Urothelium cell line (cell line): ENCODE measurements around the gene GLDN.
"Not testable (repeated sequence)": the region's sequence is repeated elsewhere in the genome, so short reads cannot be mapped to it uniquely, and the experiment has no call there.

Source experiments
- DNase-seq: peaks from one replicate; pipeline ENCODE4 v3.0.0; 2011; ENCODE audit warnings: low spot score, mixed read lengths
- FAIRE-seq: peaks from 2 replicates; lab custom pipeline; 2011; peaks lifted over from hg19 to GRCh38; lab: Jason Lieb, UNC

The GLDN gene

DNA sequence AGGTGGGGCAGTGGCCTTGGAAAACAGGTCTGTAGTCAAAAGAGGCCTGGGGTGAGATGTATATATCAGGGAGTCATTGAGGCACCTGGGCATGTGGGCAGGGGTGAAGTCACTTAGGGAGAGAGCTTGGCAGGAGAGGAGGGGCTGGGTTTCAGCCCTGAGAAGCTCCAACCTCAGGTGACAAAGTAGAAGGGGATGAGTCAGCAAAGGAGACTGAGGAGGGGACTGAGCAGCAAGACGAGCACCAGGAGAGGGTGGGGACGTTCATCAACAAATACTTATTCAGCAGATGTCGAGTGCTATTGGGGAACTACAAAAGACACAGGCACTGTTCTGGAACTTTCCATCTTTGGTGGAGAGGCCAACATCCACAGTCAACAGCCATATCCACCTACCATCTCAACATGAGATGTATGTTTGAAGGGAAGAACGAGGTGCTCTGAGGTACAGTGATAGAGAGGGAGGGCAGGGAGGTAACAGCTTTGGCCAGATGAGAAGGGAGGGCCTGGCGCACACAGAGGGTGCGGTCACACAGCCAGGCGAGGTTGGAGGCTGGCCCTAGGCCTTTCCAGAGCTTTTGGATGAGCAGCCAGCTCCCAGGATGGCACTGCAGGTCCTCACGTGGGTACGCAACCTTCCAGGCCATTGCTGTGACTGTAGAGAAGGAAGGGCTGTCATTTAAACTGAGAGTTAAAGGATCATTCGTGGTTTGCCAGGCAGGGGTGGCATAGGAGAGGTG, 45.7 kb downstream of the GLDN start:
- FAIRE-seq = no peak
- no peak for DNase-seq

DNA sequence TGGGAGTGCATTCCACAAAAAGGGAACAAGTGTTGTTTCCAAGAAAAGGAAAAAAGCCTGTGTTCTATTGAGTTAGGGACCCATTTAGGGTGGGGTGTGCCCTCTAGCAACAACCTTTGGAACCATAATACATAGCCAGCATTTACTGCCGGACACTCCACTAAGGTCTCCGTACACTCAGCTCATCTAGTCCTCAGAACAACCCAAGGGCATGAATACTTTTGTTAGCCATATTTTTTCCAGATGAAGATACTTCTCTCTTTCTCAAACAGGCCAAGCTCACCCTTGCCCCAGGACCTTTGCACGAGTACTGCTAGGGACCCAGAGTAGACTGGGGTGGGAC, 46.2 kb downstream of the GLDN start:
- DNase-seq (no peak), FAIRE-seq (no peak)

DNA sequence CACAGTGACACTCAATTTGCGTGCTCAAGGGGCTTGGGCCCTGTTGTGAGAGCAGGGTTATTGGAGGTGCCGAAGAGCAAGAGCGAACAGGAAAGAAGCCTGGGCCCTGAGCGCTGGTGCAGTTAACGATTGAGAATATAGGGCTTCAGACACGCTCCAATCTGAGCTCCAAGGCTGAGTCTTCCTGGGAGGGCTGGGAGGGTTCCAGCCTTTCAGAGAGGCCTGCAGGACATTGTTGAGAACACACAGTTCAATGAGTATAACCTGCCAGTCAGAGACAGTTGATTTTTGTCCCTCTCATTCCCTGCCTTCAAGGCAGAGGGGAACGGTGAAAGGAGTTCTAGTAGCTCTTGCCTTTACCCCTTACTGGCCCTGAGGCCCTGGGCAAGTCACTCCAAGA, 47.3 kb downstream of the GLDN start:
- DNase-seq = no peak
- no peak for FAIRE-seq

DNA sequence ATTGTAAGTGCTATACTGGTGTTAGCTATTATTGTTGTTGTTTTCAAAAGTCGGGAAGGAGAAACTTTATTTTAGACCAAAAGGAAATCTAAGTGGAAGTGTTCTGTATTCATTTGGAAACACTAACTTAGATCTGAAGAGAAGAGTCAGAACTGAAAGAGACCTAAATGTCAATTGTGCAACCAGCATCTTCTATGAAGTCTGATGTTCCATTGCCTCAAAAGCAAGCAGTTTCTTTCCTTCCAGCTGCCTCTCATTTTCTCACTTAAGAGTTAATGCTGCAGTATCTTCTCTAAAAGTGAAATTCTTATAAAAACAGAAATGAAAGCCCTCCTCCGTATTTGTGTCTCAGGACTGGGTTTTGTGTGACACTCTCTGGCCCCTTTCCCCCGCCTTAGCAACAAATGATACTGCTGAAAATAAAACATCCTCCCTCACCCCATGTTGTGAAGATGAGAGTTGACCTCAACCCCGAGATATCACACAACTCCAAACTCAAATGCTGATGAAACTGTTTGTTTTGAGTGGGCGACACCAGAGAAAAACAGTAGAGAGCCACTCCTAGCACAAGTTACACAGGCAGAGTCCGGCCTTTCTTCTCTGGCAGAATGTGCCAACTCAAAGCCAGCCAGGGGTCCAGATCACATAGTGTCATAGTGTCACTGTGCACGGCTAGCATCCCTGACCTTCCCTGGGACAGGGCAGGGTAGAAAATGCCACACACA, 48.9 kb downstream of the GLDN start:
- DNase-seq = no peak
- FAIRE-seq = no peak

DNA sequence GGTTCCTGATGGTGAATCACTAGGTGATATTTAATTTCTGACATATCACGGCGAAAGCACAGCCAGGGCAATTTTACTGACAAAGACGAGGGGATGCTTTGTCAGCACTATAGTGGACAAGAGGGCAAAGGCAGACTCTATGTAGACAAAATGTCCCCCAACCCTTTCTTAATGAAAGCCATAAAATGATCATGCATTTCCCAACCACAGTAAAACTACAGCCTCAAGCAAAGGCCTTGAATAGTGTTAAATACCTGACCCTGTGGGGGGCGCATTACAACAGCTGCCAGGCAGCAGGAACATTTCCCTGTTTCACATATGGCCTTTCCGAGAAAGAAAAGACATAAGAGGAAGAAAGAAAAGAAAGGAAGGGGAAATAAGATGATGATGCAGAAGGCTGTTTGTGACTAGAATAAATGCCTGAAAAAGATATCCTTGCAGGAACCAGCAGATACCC, 49.5 kb downstream of the GLDN start:
- DNase-seq (no peak), FAIRE-seq (no peak)

DNA sequence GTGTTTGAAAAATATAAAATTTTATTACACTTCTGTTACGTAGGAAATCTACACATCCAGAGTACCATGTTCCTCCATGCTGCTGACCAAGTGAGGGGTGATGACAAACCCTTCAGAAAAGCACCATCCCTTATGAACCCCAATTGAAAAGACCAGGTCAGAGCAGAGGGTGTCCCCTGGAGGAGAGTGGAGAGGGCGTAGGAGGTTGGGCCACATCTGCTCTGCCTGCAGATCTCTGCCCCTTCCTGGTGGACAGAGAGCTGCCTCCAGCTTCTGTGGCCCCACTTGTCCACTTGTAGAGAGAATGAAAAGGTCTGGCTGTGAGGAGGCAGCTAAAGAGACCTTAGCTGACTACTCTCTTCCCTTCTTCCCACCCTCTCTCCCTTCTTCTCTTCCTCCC, 55.5 kb downstream of the GLDN start:
- FAIRE-seq (no peak), DNase-seq (no peak)

DNA sequence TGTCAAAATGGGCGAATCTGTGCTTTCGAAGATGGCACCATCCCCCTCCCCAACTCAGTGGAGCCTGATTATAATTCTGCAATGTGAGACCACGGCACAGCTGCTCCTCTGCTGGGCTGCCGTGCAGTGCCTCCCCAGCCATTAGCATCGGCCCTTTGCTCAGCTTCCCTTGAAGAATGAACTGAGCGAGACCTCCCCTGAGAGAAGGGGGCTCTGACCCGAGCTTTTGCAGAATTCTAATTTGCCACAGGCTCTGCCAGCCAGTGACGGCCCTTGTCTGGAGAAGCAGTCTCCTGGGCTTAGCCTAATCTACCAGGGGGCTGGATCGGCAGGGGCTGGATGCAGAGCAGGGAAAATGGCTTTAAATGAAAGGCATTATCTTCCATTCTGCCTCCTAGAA, 57.2 kb downstream of the GLDN start:
- DNase-seq = no peak
- FAIRE-seq = no peak

DNA sequence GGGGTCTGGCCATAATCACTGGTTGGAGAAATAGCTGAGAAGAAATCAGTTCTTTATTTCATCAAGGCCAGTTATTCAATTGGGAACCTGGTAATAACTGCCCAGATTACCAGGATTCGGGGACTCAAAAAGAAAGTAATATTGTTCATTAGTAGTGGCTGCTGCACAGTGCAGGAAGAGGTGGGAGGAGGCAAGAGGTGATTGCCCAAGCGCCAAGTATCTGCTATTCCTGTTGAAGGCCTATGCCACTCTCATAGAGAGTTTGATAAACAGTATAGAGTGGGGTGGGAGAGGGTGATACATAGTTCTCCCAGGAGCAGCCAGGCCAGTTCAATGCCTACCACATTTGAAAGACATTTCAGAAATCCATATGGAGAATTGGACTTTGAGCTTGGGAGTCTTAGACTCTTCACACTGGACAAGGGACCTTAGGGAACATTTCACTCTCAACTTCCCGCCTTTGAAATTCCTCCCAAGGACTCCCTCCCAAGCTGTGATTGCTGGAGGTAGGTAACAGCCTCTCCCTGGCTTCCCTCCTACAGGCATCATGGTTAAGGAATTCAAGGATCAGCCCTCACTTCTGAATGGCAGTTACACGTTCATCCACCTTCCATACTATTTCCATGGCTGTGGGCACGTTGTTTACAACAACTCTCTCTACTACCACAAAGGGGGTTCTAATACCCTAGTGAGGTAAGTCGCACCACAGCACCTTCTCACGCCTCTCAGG, 59.8 kb downstream of the GLDN start:
- no peak for DNase-seq
- FAIRE-seq = no peak

DNA sequence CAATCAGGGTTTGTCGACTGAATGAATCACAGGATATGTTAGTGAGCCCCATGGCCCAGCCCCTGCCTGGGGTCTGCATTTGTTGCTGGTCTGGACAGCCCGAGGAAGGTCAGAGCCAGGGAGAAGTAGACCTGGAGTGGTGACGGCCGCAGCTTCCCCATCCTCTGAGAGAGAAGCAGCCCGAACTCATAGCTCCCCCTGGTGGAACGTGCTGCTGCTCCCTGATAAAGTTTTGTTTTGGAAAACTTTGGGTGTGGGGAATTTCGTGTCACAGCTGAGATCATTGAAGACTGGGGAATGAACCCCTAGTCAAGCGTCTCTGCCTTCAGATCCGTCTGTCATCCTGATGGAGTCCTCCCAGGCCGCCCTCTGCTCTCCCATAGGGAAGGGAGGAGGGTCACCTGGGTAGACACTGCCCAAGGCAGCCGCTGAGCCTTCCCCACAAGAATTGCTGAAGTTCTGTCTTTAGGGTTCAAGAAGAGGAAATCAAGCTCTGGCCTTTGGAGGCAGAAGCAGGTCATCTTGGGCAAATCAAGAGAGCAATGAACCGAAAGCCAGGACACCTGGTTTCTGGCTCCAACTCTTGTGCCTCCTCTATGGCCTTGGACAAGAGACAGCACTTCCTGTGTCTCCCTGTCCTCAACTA, 60.5 kb downstream of the GLDN start:
- DNase-seq (peak; percentile 66), FAIRE-seq (no peak)

DNA sequence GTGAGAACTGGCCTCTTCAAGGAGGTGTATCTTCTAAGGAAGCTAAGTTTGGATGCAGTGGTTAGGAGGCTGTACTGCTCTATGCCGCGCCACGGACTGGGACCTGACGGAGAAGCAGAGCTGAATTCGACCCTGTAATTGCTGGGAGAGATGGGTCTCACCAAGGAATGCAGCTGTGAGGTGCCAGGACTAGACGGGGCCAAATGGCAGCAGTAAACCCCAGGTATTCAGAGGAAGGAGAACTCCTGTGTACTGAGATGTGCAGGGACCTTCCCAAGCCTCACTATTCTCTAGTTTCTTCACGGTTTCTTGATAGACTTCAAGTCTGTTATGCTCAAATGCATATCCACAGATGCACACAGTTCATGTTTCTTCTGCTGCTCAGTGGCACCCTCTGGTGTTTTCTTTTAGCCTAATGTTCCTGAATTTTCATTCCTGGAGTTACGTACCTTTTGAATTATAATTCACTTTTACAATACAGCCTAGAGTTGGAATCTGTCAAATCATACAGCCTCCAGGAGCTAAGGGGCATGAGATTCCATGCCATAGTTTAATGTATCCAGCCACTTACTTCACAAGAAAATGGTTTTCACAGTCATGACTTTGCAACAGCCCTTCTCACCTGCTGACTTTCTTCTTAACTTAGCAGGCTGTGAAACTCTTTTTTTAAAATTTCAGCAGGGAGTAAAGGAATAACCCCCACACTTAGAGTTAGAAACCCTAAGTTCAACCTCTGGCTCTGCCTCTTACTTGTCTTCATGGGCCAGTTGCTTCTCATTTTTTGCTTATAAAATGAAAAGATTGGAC, 61.8 kb downstream of the GLDN start:
- no peak for FAIRE-seq
- DNase-seq = peak; percentile 35

DNA sequence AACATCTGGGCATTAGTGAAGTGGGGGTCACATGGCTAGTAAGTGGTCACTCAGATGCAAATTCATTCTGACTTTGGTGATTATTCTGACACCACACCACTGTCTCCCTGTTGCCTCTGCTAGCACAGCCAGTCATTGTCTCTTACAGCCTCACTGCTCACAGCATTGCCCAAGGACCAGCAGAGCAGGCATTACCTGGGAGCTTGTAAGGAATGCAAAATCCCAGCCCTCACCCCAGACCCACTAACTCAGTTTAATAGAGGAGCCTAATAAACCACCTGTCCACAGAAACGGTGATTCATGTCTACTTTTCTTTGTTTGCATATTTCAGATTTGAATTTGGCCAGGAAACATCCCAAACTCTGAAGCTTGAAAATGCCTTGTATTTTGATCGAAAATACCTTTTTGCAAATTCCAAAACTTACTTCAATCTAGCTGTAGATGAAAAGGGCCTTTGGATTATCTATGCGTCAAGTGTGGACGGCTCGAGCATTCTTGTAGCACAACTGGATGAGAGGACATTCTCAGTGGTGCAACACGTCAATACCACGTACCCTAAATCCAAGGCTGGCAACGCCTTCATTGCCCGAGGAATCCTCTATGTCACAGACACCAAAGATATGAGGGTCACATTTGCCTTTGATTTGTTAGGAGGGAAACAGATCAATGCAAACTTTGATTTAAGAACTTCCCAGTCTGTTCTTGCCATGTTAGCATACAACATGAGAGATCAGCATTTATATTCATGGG, 62.7 kb downstream of the GLDN start:
- FAIRE-seq (no peak), DNase-seq (no peak)

DNA sequence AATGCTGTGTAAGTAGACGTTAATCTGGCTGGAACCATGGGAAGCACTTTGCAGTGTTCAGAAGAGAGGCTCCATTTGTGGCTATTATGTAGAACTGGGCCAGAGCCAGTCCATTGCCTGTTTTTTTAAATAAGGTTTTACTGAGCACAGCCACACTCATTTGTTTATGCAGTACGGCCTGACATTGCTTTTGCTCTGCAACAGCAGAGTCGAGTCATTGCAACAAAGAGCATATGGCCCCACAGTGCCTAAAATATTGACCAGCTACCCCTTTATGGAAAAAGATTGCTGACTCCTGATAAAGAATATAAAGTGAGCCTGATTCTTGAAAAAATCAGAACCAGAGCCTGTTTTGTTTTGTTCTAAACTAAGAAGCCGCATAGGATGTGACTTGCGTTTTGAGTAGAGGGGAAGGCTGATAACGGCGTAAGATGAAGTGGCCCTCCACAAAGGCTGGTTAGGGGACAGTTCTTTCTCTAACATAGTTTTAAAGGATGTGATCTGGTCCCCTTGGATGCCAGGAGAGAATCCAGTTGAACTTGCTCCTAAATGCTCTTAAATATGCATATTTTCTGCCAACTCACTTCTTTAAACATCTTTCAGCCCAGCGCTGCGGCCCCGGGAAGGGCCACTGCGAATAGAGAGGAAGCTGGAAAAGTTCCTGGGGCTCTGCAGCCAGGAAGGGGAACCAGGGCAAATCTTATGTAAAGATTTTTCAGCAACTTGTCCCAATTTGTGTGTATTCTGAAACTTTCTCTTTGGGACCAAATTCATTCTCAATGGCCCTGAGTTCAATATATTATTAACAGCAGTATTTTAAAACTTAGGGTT, 64.5 kb downstream of the GLDN start:
- no peak for FAIRE-seq

DNA sequence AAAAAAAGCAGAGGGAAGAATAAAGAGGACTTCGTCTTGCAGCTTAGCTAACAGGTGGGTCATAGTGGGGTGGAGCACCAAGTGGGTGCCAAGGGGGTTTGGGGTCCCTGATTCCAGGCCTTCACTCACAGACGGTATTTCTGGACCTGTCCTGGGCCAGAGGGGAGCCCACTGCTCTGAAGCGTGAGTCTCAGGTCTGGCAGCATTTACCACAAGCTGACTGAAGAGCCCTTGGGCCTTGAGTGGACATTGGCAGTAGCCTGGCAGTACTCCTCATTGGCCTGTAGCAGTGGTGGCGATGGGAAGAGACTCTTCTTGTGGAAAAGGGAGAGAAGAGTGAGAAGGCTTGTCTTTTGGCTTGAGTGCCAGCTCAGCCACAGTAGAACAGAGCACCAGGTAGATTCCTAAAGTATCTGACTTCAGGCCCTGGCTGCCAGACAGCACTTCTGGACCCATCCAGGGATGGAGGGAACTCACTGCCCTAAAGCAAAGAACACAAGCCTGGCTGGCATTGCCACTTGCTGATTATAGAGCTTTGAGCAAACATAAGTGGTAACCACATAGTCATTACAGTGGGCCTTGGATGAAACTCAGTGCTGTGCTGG, 72.9 kb downstream of the GLDN start:
- DNase-seq (no peak), FAIRE-seq (no peak)

More for the DNA sequence above, 64.5 kb downstream of the GLDN start:
- no peak for DNase-seq

DNA sequence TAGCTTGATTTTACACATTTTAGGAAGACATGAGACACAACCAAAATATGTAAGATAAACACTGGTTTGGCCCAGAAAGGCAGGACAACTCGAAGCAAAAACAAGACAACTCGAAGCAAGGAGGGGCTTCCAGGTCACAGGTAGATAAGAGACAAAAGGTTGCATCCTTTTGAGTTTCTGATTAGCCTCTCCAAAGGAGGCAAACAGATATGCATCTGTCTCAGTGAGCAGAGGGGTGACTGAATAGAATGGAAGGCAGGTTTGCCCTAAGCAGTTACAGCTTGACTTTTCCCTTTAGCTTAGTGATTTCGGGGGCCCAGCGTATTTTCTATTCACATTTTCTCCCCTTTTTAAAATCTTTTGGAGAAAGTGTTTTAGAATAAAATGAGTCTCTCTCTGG, 74.7 kb downstream of the GLDN start:
- FAIRE-seq (no peak), DNase-seq (no peak)

DNA sequence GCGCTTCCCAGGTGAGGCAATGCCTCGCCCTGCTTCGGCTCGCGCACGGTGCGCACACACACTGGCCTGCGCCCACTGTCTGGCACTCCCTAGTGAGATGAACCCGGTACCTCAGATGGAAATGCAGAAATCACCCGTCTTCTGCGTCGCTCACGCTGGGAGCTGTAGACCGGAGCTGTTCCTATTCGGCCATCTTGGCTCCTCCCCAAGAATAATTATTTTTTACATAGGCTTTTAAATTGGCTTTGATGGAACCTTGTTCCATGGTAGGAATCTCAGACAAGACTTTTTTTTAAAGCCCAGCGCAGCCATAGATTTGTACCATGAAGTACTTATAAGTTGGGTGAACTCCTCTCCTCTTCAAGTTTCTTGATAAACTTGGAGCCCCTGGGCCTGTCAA, 81.6 kb downstream of the GLDN start:
- DNase-seq, FAIRE-seq: not testable (repeated sequence)

DNA sequence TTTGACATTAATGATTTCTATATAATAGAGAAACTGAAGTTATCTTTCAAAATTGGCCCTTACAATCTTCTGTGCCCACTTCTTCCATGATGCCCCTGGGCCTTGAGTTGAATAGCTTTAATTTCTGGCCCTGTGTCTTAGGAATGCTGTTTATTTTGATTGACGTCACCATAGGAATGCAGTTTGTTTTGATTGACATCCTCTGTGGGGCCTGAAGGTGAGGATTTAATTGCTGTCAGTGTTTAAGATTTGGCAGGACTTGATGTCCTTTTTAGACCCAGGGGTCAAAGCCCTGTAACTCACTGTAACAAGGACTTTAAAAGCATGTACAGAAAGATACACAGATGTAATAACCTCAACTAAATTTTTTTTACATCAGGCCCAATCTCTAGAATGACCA, 83.3 kb downstream of the GLDN start:
- FAIRE-seq = no peak
- DNase-seq = no peak

DNA sequence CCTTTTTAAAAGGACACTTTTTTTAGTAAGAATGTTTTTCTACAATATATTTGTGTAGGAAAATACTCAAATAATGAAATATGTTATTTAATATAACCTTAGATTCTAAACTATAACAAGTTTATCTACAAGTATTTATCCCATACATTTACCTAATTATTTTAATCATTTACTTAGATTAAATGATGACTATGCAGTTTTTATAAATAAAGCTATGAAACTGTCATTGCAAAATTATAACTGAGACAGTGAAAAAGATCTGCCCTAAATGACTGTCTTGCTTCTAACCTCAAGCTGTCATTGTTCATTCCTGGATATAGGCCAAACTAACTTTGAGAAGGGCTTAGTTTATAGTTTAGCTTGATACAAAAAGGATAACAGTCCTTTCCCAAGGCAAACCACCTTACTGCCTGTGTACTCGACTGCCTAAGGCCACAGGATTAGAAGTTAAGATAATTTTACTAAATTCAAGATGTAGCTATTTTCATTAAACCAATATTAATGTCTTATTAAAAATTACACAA, 84.1 kb downstream of the GLDN start:
- FAIRE-seq = no peak
- DNase-seq = no peak

DNA sequence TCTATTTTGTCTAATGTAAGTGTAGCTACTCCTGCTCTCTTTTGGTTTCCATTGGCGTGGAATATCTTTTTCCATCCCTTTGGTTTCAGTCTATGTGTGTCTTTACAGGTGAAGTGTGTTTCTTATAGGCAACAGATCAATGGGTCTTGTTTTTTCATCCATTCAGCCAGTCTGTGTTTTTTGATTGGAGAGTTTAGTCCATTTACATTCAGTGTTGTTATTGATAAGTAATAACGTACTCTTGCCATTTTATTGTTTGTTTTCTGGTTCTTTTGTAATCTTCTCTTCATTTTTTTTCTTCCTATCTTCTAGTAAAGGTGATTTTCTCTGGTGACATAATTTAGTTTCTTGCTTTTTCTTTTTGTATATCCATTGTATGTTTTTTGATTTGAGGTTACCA, 97.1 kb downstream of the GLDN start:
- FAIRE-seq (no peak), DNase-seq (no peak)
